GM23338 (cell line): Measurements from ENCODE around the gene LCN6. TPM values are rescaled to one million over a fixed set of nuclear protein-coding genes. Genes with fewer than 3 reads are reported as not detected.

ENCODE experiments used
- ATAC-seq: fragments of 200-7000 bp; cut with Tn5 transposase; 3 replicates; pipeline ENCODE4 v1.9.1; 2020
- DNase-seq: peaks from one replicate; pipeline ENCODE4 v3.0.0-alpha.2; 2015; ENCODE audit warnings: low spot score
- H2AFZ ChIP-seq: fragments of 200-600 bp; sonication (generic); 2 replicates; pipeline ENCODE4 v1.8.0; 2016; ENCODE audit warnings: antibody characterized with exemption, mild to moderate bottlenecking, moderate library complexity
- H3F3A ChIP-seq: fragments of 200-600 bp; sonication (generic); replicated peaks from 2 replicates; pipeline ENCODE4 v1.8.0; 2017; ENCODE audit warnings: antibody characterized with exemption, mixed run types, low read depth
- H3K27ac ChIP-seq: fragments of 200-600 bp; sonication (generic); 2 replicates; pipeline ENCODE4 v1.6.1; 2016; ENCODE audit warnings: low read depth
- H3K27me3 ChIP-seq: fragments of 200-600 bp; sonication (generic); 2 replicates; pipeline ENCODE4 v1.8.0; 2016; ENCODE audit warnings: mild to moderate bottlenecking, mixed run types, moderate library complexity; ENCODE audit not compliant: insufficient read depth
- H3K36me3 ChIP-seq: fragments of 200-600 bp; sonication (generic); 2 replicates; pipeline ENCODE4 v1.8.0; 2016; ENCODE audit warnings: mild to moderate bottlenecking; ENCODE audit not compliant: insufficient read depth
- H3K4me1 ChIP-seq: fragments of 200-600 bp; sonication (generic); 2 replicates; pipeline ENCODE4 v1.8.0; 2016; ENCODE audit warnings: mild to moderate bottlenecking, moderate library complexity; ENCODE audit not compliant: insufficient read depth
- H3K4me2 ChIP-seq: fragments of 200-600 bp; sonication (generic); 2 replicates; pipeline ENCODE4 v1.7.1; 2017; ENCODE audit warnings: mixed run types
- H3K4me3 ChIP-seq: fragments of 200-600 bp; sonication (generic); 2 replicates; pipeline ENCODE4 v1.6.1; 2016; ENCODE audit warnings: mixed run types
- H3K79me2 ChIP-seq: fragments of 200-600 bp; sonication (generic); replicated peaks from 2 replicates; pipeline ENCODE4 v1.8.0; 2017; ENCODE audit warnings: mild to moderate bottlenecking; ENCODE audit not compliant: insufficient read depth
- H3K9me2 ChIP-seq: fragments of 200-600 bp; sonication (generic); 2 replicates; pipeline ENCODE4 v1.8.0; 2017; ENCODE audit not compliant: insufficient read depth
- H4K20me1 ChIP-seq: fragments of 200-600 bp; sonication (generic); replicated peaks from 2 replicates; pipeline ENCODE4 v1.8.0; 2017; ENCODE audit warnings: mild to moderate bottlenecking; ENCODE audit not compliant: insufficient read depth
- H3K27ac Mint-ChIP-seq: 2 replicates; pipeline ENCODE4 v1.8.0; 2020; ENCODE audit warnings: inconsistent platforms, mild to moderate bottlenecking, moderate library complexity, mixed read lengths
- H3K27me3 Mint-ChIP-seq: 3 replicates; pipeline ENCODE4 v1.8.0; 2022; ENCODE audit warnings: low read depth, mild to moderate bottlenecking, moderate library complexity, mixed read lengths, inconsistent platforms; ENCODE audit not compliant: insufficient read depth, poor library complexity
- H3K36me3 Mint-ChIP-seq: 3 replicates; pipeline ENCODE4 v1.8.0; 2021; ENCODE audit warnings: low read depth, mild to moderate bottlenecking, inconsistent platforms, moderate library complexity, mixed read lengths
- H3K4me1 Mint-ChIP-seq: 3 replicates; pipeline ENCODE4 v1.8.0; 2020; ENCODE audit warnings: mild to moderate bottlenecking, inconsistent platforms, mixed read lengths
- H3K4me3 Mint-ChIP-seq: 3 replicates; pipeline ENCODE4 v1.8.0; 2021; ENCODE audit warnings: moderate library complexity, mild to moderate bottlenecking, inconsistent platforms, mixed read lengths
- H3K9me3 Mint-ChIP-seq: 3 replicates; pipeline ENCODE4 v1.8.0; 2020; ENCODE audit warnings: moderate library complexity, mild to moderate bottlenecking, inconsistent platforms, mixed read lengths
- CTCF ChIP-seq, 2 experiments: fragments of 200-600 bp in 1 of 2; sonication (generic) in 1 of 2; conservative IDR thresholded peaks; 2 replicates each; pipeline versions ENCODE4 v1.5.1 to v1.6.1; 2016 to 2017; ENCODE audit warnings: antibody characterized with exemption in 2 of 2, low read depth in 2 of 2, mild to moderate bottlenecking in 2 of 2, moderate library complexity in 1 of 2
- ETS1 ChIP-seq: IDR thresholded peaks from 2 replicates; pipeline ENCODE4 v1.6.1; 2016; ENCODE audit warnings: antibody characterized with exemption
- EZH2phosphoT487 ChIP-seq: fragments of 200-600 bp; sonication (generic); IDR thresholded peaks from one replicate; pipeline ENCODE4 v1.8.1; 2018; ENCODE audit warnings: antibody characterized with exemption; ENCODE audit not compliant: unreplicated experiment
- JUNB ChIP-seq: IDR thresholded peaks from one replicate; pipeline ENCODE4 v1.6.1; 2016; ENCODE audit warnings: antibody characterized with exemption; ENCODE audit not compliant: unreplicated experiment
- NANOG ChIP-seq: IDR thresholded peaks from 2 replicates; pipeline ENCODE4 v1.6.1; 2016; ENCODE audit warnings: antibody characterized with exemption, borderline replicate concordance
- POLR2AphosphoS5 ChIP-seq: IDR thresholded peaks from 2 replicates; pipeline ENCODE4 v1.6.1; 2016; ENCODE audit warnings: antibody characterized with exemption, low read depth
- STAT1 ChIP-seq: IDR thresholded peaks from one replicate; pipeline ENCODE4 v1.6.1; 2016; ENCODE audit warnings: antibody characterized with exemption; ENCODE audit not compliant: unreplicated experiment
- ZNF114 ChIP-seq: fragments of 250-450 bp; sonication (Bioruptor Pico); IDR thresholded peaks from 2 replicates; pipeline ENCODE4 v1.5.0; 2020; ENCODE audit warnings: mild to moderate bottlenecking, moderate library complexity
- ZNF331 ChIP-seq: fragments of 250-450 bp; sonication (Bioruptor Pico); IDR thresholded peaks from 2 replicates; pipeline ENCODE4 v1.5.0; 2020; ENCODE audit warnings: low read depth, mild to moderate bottlenecking, moderate library complexity
- polyA plus RNA-seq: library from polyadenylated mRNA; unstranded; fragments of >200 nt; fragmentation: Nextera tagmentation; extraction: Ambion mirVana; gene quantifications from 2 replicates; pipeline ENCODE4 v1.2.1, GENCODE V29; 2016
- total RNA-seq: library from RNA; depleted of rRNA; stranded (reverse); fragments of >200 nt; shearing (Covaris generic); gene quantifications from 2 replicates; pipeline ENCODE4 v1.2.3, GENCODE V29; 2014
- TF ChIP-seq, protein P1 (sequence below): IDR thresholded peaks from one replicate; pipeline ENCODE4 v1.6.1; 2018; ENCODE audit warnings: antibody characterized with exemption; ENCODE audit not compliant: unreplicated experiment
- TF ChIP-seq, protein P2 (sequence below): fragments of 250-450 bp; sonication (Bioruptor Pico); IDR thresholded peaks from 2 replicates; pipeline ENCODE4 v1.5.0; 2020; ENCODE audit warnings: mild to moderate bottlenecking, moderate library complexity

Gene LCN6
- total and polyA plus RNA-seq, 2 experiments from 2014 or later, result not detected

DNA sequence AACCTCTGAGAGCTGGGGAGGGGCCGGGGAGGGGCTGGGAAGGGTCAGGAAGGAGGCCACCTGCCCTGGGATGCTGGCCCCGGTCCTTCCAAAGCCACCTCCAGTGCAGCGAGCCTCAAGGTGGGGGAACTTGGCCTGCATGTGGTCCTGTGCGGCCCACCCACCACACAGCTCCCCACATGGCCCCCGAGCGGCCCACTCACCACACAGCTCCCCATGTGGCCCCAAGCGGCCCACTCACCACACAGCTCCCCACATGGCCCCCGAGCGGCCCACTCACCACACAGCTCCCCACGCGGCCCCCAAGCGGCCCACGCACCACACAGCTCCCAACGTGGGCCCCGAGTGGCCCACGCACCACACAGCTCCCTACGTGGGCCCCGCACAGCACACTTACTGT is 3.6 kb downstream of the LCN6 start (continued):
- TF ChIP-seq, protein P1, sequence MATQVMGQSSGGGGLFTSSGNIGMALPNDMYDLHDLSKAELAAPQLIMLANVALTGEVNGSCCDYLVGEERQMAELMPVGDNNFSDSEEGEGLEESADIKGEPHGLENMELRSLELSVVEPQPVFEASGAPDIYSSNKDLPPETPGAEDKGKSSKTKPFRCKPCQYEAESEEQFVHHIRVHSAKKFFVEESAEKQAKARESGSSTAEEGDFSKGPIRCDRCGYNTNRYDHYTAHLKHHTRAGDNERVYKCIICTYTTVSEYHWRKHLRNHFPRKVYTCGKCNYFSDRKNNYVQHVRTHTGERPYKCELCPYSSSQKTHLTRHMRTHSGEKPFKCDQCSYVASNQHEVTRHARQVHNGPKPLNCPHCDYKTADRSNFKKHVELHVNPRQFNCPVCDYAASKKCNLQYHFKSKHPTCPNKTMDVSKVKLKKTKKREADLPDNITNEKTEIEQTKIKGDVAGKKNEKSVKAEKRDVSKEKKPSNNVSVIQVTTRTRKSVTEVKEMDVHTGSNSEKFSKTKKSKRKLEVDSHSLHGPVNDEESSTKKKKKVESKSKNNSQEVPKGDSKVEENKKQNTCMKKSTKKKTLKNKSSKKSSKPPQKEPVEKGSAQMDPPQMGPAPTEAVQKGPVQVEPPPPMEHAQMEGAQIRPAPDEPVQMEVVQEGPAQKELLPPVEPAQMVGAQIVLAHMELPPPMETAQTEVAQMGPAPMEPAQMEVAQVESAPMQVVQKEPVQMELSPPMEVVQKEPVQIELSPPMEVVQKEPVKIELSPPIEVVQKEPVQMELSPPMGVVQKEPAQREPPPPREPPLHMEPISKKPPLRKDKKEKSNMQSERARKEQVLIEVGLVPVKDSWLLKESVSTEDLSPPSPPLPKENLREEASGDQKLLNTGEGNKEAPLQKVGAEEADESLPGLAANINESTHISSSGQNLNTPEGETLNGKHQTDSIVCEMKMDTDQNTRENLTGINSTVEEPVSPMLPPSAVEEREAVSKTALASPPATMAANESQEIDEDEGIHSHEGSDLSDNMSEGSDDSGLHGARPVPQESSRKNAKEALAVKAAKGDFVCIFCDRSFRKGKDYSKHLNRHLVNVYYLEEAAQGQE, result no peak
- TF ChIP-seq EZH2phosphoT487, result no peak
- TF ChIP-seq CTCF (conservative IDR thresholded peaks at IDR 0.05; ENCODE audit: low read depth in 2 of 2), result no peak
- no peak for TF ChIP-seq NANOG
- TF ChIP-seq ETS1, result no peak
- no peak for TF ChIP-seq ZNF331 (CRISPR knock-in tag)
- no peak for TF ChIP-seq POLR2AphosphoS5
- TF ChIP-seq JUNB, result no peak
- no peak for TF ChIP-seq STAT1

DNA sequence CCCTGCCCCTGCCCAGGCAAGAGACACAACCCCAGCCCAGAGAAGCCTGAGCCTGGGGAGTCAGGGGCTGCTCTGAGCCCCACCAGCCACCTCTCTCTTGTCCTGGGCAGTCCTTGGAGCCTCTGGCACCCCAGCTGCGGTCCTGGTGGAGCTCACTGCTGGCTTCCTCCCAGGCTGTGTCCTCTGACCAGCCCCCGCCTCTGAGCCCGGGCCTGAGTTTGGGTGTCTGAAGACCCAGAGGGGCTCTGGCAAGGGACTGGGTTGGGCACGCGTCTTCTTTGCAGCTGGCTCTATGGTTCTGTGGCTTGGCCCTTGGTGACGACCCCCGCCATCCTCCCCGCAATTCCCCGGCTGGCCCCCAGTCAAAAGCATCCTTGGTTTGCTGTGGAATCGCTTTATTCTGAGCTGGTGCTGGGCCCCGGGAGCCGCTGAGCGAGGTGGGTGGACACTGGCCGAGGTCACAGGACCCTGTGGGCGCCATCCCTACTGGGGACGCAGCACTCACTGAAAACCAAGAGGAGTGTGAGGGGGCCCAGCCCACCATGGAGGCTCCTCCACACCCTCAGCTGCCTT is 4.6 kb downstream of the LCN6 start:
- Histone ChIP-seq H3K4me3 (no peak overlapping the region), H3K4me2 (no peak overlapping the region), H3K79me2 (no peaks in the 10 kb centered on the region), H3K27ac (no peak overlapping the region), H3K9me2 (no peaks in the 10 kb centered on the region), H3K27me3 (no peaks in the 10 kb centered on the region), H3F3A (no peaks in the 10 kb centered on the region), H3K36me3 (no peaks in the 10 kb centered on the region), H2AFZ (no peak overlapping the region), H3K4me1 (no peaks in the 10 kb centered on the region), H4K20me1 (no peaks in the 10 kb centered on the region)
- Mint-ChIP-seq H3K4me1 (peaks cover 2% of the 10 kb centered on the region; the same call in 1 of the 3 replicates), H3K36me3 (no peaks in the 10 kb centered on the region), H3K9me3 (no peaks in the 10 kb centered on the region; the same call in 2 of the 3 replicates), H3K27ac (no peak overlapping the region), H3K27me3 (peaks cover 5% of the 10 kb centered on the region), H3K4me3 (no peak overlapping the region)
- DNase-seq (no peak), ATAC-seq (no peak)
- TF ChIP-seq, protein P2, sequence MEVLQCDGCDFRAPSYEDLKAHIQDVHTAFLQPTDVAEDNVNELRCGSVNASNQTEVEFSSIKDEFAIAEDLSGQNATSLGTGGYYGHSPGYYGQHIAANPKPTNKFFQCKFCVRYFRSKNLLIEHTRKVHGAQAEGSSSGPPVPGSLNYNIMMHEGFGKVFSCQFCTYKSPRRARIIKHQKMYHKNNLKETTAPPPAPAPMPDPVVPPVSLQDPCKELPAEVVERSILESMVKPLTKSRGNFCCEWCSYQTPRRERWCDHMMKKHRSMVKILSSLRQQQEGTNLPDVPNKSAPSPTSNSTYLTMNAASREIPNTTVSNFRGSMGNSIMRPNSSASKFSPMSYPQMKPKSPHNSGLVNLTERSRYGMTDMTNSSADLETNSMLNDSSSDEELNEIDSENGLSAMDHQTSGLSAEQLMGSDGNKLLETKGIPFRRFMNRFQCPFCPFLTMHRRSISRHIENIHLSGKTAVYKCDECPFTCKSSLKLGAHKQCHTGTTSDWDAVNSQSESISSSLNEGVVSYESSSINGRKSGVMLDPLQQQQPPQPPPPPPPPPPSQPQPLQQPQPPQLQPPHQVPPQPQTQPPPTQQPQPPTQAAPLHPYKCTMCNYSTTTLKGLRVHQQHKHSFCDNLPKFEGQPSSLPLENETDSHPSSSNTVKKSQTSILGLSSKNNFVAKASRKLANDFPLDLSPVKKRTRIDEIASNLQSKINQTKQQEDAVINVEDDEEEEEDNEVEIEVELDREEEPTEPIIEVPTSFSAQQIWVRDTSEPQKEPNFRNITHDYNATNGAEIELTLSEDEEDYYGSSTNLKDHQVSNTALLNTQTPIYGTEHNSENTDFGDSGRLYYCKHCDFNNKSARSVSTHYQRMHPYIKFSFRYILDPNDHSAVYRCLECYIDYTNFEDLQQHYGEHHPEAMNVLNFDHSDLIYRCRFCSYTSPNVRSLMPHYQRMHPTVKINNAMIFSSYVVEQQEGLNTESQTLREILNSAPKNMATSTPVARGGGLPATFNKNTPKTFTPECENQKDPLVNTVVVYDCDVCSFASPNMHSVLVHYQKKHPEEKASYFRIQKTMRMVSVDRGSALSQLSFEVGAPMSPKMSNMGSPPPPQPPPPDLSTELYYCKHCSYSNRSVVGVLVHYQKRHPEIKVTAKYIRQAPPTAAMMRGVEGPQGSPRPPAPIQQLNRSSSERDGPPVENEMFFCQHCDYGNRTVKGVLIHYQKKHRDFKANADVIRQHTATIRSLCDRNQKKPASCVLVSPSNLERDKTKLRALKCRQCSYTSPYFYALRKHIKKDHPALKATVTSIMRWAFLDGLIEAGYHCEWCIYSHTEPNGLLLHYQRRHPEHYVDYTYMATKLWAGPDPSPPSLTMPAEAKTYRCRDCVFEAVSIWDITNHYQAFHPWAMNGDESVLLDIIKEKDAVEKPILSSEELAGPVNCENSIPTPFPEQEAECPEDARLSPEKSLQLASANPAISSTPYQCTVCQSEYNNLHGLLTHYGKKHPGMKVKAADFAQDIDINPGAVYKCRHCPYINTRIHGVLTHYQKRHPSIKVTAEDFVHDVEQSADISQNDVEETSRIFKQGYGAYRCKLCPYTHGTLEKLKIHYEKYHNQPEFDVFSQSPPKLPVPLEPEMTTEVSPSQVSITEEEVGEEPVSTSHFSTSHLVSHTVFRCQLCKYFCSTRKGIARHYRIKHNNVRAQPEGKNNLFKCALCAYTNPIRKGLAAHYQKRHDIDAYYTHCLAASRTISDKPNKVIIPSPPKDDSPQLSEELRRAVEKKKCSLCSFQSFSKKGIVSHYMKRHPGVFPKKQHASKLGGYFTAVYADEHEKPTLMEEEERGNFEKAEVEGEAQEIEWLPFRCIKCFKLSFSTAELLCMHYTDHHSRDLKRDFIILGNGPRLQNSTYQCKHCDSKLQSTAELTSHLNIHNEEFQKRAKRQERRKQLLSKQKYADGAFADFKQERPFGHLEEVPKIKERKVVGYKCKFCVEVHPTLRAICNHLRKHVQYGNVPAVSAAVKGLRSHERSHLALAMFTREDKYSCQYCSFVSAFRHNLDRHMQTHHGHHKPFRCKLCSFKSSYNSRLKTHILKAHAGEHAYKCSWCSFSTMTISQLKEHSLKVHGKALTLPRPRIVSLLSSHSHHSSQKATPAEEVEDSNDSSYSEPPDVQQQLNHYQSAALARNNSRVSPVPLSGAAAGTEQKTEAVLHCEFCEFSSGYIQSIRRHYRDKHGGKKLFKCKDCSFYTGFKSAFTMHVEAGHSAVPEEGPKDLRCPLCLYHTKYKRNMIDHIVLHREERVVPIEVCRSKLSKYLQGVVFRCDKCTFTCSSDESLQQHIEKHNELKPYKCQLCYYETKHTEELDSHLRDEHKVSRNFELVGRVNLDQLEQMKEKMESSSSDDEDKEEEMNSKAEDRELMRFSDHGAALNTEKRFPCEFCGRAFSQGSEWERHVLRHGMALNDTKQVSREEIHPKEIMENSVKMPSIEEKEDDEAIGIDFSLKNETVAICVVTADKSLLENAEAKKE, result no peak
- TF ChIP-seq POLR2AphosphoS5 (no peak), ZNF114 (no peak), ZNF331 (CRISPR knock-in tag) (no peak), ETS1 (no peak)
